Measurements from ENCODE around the gene FAM227B.

Gene FAM227B

GRCh38 chr15:49331951-49332350, 288.7 kb downstream of the FAM227B start:
- in situ Hi-C loops (cut with MboI; ENCODE audit: low sequenced_read_pairs, unreplicated experiment) = no loop called here
- no peak for DNase-seq (ENCODE audit: low spot score)
- TF ChIP-seq, protein P1, sequence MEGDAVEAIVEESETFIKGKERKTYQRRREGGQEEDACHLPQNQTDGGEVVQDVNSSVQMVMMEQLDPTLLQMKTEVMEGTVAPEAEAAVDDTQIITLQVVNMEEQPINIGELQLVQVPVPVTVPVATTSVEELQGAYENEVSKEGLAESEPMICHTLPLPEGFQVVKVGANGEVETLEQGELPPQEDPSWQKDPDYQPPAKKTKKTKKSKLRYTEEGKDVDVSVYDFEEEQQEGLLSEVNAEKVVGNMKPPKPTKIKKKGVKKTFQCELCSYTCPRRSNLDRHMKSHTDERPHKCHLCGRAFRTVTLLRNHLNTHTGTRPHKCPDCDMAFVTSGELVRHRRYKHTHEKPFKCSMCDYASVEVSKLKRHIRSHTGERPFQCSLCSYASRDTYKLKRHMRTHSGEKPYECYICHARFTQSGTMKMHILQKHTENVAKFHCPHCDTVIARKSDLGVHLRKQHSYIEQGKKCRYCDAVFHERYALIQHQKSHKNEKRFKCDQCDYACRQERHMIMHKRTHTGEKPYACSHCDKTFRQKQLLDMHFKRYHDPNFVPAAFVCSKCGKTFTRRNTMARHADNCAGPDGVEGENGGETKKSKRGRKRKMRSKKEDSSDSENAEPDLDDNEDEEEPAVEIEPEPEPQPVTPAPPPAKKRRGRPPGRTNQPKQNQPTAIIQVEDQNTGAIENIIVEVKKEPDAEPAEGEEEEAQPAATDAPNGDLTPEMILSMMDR (IDR thresholded peaks at IDR 0.05; ENCODE audit: borderline replicate concordance, control extremely low read depth, extremely low read depth, insufficient read depth, missing control alignments) = no peak

GRCh38 chr15:49331442-49331841, 289.2 kb downstream of the FAM227B start:
- TF ChIP-seq, protein P1 (IDR thresholded peaks at IDR 0.05; ENCODE audit: borderline replicate concordance, control extremely low read depth, extremely low read depth, insufficient read depth, missing control alignments) = no peak
- DNase-seq (ENCODE audit: low spot score) = no peak
- in situ Hi-C loops (cut with MboI; ENCODE audit: low sequenced_read_pairs, unreplicated experiment) = no loop called here

DNA sequence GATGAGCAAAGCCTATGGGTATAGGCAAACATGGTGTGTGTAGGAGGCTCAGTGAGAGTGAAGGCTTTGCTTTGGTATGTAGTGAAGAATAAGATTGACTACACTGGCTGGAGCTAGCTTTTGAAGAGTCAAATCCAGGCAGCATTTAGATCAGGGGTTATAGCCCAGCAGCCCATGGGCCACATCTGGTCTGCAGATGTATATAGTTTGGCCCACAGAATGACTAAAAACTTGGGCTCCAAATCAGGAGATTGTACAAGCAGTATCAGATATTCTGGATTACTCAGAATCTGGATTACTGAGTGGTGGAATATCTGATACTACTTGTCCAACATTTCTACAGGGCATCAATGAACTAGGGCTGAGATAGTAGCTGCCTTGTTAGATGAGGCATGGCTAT, 290.5 kb downstream of the FAM227B start:
- DNase-seq (ENCODE audit: low spot score) = no peak
- TF ChIP-seq, protein P1 (IDR thresholded peaks at IDR 0.05; ENCODE audit: borderline replicate concordance, control extremely low read depth, extremely low read depth, insufficient read depth, missing control alignments) = no peak
- in situ Hi-C loops (cut with MboI; ENCODE audit: low sequenced_read_pairs, unreplicated experiment) = no loop called here

GRCh38 chr15:49328941-49329340, 291.7 kb downstream of the FAM227B start:
- DNase-seq (ENCODE audit: low spot score) = no peak
- in situ Hi-C loops (cut with MboI; ENCODE audit: low sequenced_read_pairs, unreplicated experiment) = no loop called here
- TF ChIP-seq, protein P1 (IDR thresholded peaks at IDR 0.05; ENCODE audit: borderline replicate concordance, control extremely low read depth, extremely low read depth, insufficient read depth, missing control alignments) = no peak

DNA sequence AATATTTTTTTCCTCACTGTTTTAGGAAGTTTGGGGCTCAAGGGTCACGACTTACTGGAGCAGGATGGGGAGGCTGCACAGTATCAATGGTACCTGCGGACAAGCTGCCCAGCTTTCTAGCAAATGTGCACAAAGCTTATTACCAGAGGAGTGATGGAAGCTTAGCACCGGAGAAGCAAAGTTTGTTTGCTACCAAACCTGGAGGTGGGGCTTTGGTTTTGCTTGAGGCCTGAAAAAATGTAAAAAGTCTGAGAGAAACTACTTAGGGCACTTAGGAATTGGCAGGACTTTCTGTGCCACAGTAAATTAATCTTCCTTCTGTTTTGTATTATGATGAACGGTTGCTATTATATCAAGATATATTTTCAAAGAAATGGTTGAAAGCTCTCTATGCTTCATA, 292.7 kb downstream of the FAM227B start:
- TF ChIP-seq, protein P1 (IDR thresholded peaks at IDR 0.05; ENCODE audit: borderline replicate concordance, control extremely low read depth, extremely low read depth, insufficient read depth, missing control alignments) = no peak
- in situ Hi-C loops (cut with MboI; ENCODE audit: low sequenced_read_pairs, unreplicated experiment) = no loop called here
- DNase-seq (ENCODE audit: low spot score) = no peak

DNA sequence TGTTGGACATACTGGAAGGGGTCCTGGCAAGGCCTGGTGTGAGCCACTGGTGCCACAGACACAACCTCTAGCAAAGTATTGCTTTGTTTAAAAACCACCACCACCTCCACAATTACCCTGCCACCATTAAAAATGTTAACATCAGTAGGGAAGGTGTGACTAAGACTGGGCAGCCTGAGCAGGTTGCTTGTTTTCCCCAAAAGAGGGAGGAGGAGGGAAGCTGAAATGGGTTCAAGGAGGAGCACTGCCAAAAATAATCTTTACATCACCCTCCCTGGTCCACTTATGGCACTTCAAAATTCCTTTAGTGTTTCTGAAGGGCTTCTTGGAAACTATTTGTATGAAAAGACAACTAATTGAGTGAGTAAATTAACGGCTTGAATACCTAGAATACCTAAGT, 297.4 kb downstream of the FAM227B start:
- no peak for DNase-seq (ENCODE audit: low spot score)
- TF ChIP-seq, protein P1 (IDR thresholded peaks at IDR 0.05; ENCODE audit: borderline replicate concordance, control extremely low read depth, extremely low read depth, insufficient read depth, missing control alignments) = no peak
- in situ Hi-C loops (cut with MboI; ENCODE audit: low sequenced_read_pairs, unreplicated experiment) = no loop called here

DNA sequence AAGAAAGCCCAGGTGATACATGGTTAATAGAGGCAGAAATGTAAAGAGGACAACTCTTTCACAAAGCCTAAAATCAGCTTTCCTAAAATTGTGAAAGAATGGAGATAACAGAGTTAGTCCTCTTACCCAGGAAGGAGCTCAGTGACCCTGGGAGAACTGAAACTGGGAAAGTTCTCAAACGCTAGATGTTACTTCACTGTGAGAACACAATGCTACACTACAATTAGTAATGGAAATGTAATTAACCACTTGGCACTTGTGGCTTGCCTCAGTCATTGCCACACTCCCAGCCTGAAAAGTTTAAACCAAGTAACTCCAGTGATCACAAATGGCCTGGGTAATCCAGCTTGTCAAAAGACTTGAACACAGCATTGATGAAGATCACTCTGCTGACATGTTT, 300.3 kb downstream of the FAM227B start:
- in situ Hi-C loops (cut with MboI; ENCODE audit: low sequenced_read_pairs, unreplicated experiment) = no loop called here
- TF ChIP-seq, protein P1 (IDR thresholded peaks at IDR 0.05; ENCODE audit: borderline replicate concordance, control extremely low read depth, extremely low read depth, insufficient read depth, missing control alignments) = no peak
- DNase-seq (ENCODE audit: low spot score) = no peak
